Neural cell (in vitro differentiated cells): ENCODE data around the gene PISD.

Experiments
- CTCF ChIP-seq: fragments of 450-650 bp; IDR thresholded peaks from 2 replicates; pipeline ENCODE4 v1.5.1; 2014; ENCODE audit warnings: antibody characterized with exemption, mild to moderate bottlenecking, moderate library complexity; ENCODE audit not compliant: poor library complexity, severe bottlenecking
- EZH2 ChIP-seq: fragments of 200-600, 300-800 bp; shearing (Covaris generic), sonication (generic); IDR thresholded peaks from 2 replicates; pipeline ENCODE4 v1.6.1; 2014; ENCODE audit warnings: antibody characterized with exemption, low read length, borderline replicate concordance, mild to moderate bottlenecking; ENCODE audit not compliant: insufficient read depth, poor library complexity, severe bottlenecking
- RAD21 ChIP-seq: fragments of 450-650 bp; conservative IDR thresholded peaks from 2 replicates; pipeline ENCODE4 v1.6.1; 2014; ENCODE audit warnings: antibody characterized with exemption, mild to moderate bottlenecking, moderate library complexity
- REST ChIP-seq: IDR thresholded peaks from 2 replicates; pipeline ENCODE4 v1.6.1; 2012; ENCODE audit warnings: borderline replicate concordance

GRCh38 chr22:31577711-31578110 is 84.3 kb downstream of the PISD start:
- TF ChIP-seq CTCF (no peak), REST (no peak), EZH2 (no peak), RAD21 (no peak)
